Keratinocyte (primary cell): Measurements from ENCODE around the gene DHPS. TPM values are rescaled to one million over a fixed set of nuclear protein-coding genes. Genes with fewer than 3 reads are reported as not detected.

ENCODE experiments used
- DNase-seq: peaks from one replicate; pipeline ENCODE4 v3.0.0-alpha.2; 2011; ENCODE audit warnings: low read depth, missing footprints, low spot score
- FAIRE-seq: peaks from 2 replicates; lab custom pipeline; 2011; peaks lifted over from hg19 to GRCh38; lab: Jason Lieb, UNC
- H2AFZ ChIP-seq: 2 replicates; pipeline ENCODE4 v1.6.0; 2012; ENCODE audit warnings: low read length, control low read depth, inconsistent platforms; ENCODE audit not compliant: control insufficient read depth
- H3K27ac ChIP-seq: 2 replicates; pipeline ENCODE4 v1.5.1; 2011; ENCODE audit warnings: low read length; ENCODE audit not compliant: control insufficient read depth, insufficient read depth
- H3K27me3 ChIP-seq: 3 replicates; pipeline ENCODE4 v1.6.0; 2011; ENCODE audit warnings: low read length; ENCODE audit not compliant: control insufficient read depth, insufficient read depth; ENCODE audit errors: extremely low read depth
- H3K36me3 ChIP-seq, 2 experiments: 2 replicates in 1 of 2; 3 replicates in 1 of 2; pipeline ENCODE4 v1.5.1; 2011; ENCODE audit warnings: low read length in 2 of 2, mild to moderate bottlenecking in 1 of 2; ENCODE audit not compliant: control insufficient read depth in 2 of 2, insufficient read depth in 2 of 2; ENCODE audit errors: extremely low read depth in 1 of 2
- H3K4me1 ChIP-seq: 3 replicates; pipeline ENCODE4 v1.5.1; 2011; ENCODE audit warnings: low read length; ENCODE audit not compliant: control insufficient read depth, insufficient read depth; ENCODE audit errors: extremely low read depth
- H3K4me2 ChIP-seq: 3 replicates; pipeline ENCODE4 v1.6.0; 2011; ENCODE audit warnings: low read depth, low read length; ENCODE audit not compliant: control insufficient read depth, insufficient read depth; ENCODE audit errors: extremely low read depth
- H3K4me3 ChIP-seq, 3 experiments: fragments of 200-600 bp in 1 of 3; sonication (generic) in 1 of 3; 2 replicates in 2 of 3; 3 replicates in 1 of 3; pipeline ENCODE4 v1.5.1; 2011 to 2016; ENCODE audit warnings: low read length in 3 of 3, mild to moderate bottlenecking in 3 of 3, control low read depth in 2 of 3, inconsistent platforms in 1 of 3, low read depth in 1 of 3, mixed read lengths in 1 of 3, mixed run types in 1 of 3, moderate library complexity in 1 of 3; ENCODE audit not compliant: control insufficient read depth in 2 of 3, insufficient read depth in 2 of 3; ENCODE audit errors: extremely low read depth in 1 of 3
- H3K79me2 ChIP-seq: 2 replicates; pipeline ENCODE4 v1.6.0; 2012; ENCODE audit warnings: low read length; ENCODE audit not compliant: control insufficient read depth, insufficient read depth
- H3K9ac ChIP-seq: 3 replicates; pipeline ENCODE4 v1.6.0; 2011; ENCODE audit warnings: low read length; ENCODE audit not compliant: control insufficient read depth, insufficient read depth; ENCODE audit errors: extremely low read depth
- H3K9me1 ChIP-seq: 3 replicates; pipeline ENCODE4 v1.6.0; 2011; ENCODE audit warnings: low read length; ENCODE audit not compliant: control insufficient read depth, insufficient read depth; ENCODE audit errors: extremely low read depth
- H3K9me3 ChIP-seq: 2 replicates; pipeline ENCODE4 v1.5.1; 2012; ENCODE audit warnings: low read depth, low read length; ENCODE audit not compliant: control insufficient read depth
- H4K20me1 ChIP-seq: 3 replicates; pipeline ENCODE4 v1.6.0; 2011; ENCODE audit warnings: low read length; ENCODE audit not compliant: control insufficient read depth, insufficient read depth; ENCODE audit errors: extremely low read depth
- EZH2 ChIP-seq: IDR thresholded peaks from one replicate; pipeline ENCODE4 v1.6.1; 2012; ENCODE audit warnings: inconsistent platforms, mild to moderate bottlenecking, low read length, moderate library complexity
- dilution Hi-C: fragments of 300-500 bp; cut with MboI; formaldehyde crosslinking; loops from one replicate; pipeline ENCODE4 v1.7.0; 2020; ENCODE audit warnings: low sequenced_read_pairs; ENCODE audit not compliant: extremely low pct_ligation_motif_present
- polyA plus RNA-seq, 5 experiments: library from polyadenylated mRNA; depleted of rRNA in 3 of 5; stranded (reverse) in 3 of 5; stranded (forward) in 1 of 5; unstranded in 1 of 5; fragments of >200 nt; gene quantifications; 1 replicate in 1 of 5; 2 replicates in 3 of 5; 3 replicates in 1 of 5; pipeline versions ENCODE4 v1.2.1 to v1.2.3, GENCODE V29; 2011 to 2012; ENCODE audit warnings: missing spikeins in 2 of 5, low read depth in 1 of 5, low replicate concordance in 1 of 5
- TF ChIP-seq, protein P1 (sequence below), 3 experiments: IDR thresholded peaks in 1 of 3; conservative IDR thresholded peaks in 1 of 3; optimal IDR thresholded peaks in 1 of 3; 2 replicates in 2 of 3; 3 replicates in 1 of 3; pipeline versions ENCODE3 to v1.5.1; 2011; ENCODE audit warnings: low read length in 3 of 3, mild to moderate bottlenecking in 3 of 3, moderate library complexity in 2 of 3, control low read depth in 1 of 3, inconsistent platforms in 1 of 3; ENCODE audit not compliant: insufficient read depth in 2 of 3; ENCODE audit errors: extremely low read depth in 1 of 3

Gene DHPS
- polyA plus RNA-seq, 1 donor (not counting 4 experiments of a cell fraction or from before 2014, with no cell fraction given) = 36.5 TPM

DNA sequence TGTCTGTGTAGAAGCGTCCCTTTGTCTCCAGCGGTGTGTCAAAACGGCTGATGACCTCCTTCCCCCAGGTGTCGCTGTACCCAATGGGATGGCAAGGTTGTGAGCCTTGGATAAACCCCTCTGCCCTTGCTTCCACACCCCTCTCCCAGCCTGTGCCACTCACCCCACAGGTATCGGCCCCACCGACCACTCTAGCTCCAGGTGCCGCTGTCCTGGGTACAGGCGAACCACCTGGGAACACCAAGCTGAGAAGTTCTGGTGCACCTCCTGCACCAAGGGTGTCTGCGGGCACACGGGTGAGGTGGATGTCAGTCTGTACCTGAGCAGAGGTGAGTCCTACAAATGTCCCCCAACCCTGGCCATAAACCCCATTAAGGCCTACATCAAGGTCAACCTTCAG is 31.7 kb downstream of the DHPS start:
- no peaks in the 10 kb centered on the region for H3K79me2 ChIP-seq
- no peak for FAIRE-seq
- H3K36me3 ChIP-seq = peaks cover 0 to 7% of the 10 kb centered on the region in 2 experiments
- TF ChIP-seq, protein P1, sequence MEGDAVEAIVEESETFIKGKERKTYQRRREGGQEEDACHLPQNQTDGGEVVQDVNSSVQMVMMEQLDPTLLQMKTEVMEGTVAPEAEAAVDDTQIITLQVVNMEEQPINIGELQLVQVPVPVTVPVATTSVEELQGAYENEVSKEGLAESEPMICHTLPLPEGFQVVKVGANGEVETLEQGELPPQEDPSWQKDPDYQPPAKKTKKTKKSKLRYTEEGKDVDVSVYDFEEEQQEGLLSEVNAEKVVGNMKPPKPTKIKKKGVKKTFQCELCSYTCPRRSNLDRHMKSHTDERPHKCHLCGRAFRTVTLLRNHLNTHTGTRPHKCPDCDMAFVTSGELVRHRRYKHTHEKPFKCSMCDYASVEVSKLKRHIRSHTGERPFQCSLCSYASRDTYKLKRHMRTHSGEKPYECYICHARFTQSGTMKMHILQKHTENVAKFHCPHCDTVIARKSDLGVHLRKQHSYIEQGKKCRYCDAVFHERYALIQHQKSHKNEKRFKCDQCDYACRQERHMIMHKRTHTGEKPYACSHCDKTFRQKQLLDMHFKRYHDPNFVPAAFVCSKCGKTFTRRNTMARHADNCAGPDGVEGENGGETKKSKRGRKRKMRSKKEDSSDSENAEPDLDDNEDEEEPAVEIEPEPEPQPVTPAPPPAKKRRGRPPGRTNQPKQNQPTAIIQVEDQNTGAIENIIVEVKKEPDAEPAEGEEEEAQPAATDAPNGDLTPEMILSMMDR (optimal IDR thresholded peaks at IDR 0.05 in 1 of 3, IDR thresholded peaks at IDR 0.05 in 1 of 3, conservative IDR thresholded peaks at IDR 0.05 in 1 of 3; ENCODE audit: extremely low read depth in 1 of 3, insufficient read depth in 2 of 3, low read length in 3 of 3) = no peak
- TF ChIP-seq EZH2 = no peak
- dilution Hi-C loops = no loop called here
- no peak overlapping the region for H3K4me3 ChIP-seq
- no peaks in the 10 kb centered on the region for H3K4me1 ChIP-seq
- DNase-seq = no peak
- no peak overlapping the region for H3K27ac ChIP-seq
- H2AFZ ChIP-seq = no peak overlapping the region
- no peak overlapping the region for H3K4me2 ChIP-seq
- H3K9me1 ChIP-seq = no peaks in the 10 kb centered on the region
- H4K20me1 ChIP-seq = no peaks in the 10 kb centered on the region
- H3K9ac ChIP-seq = no peak overlapping the region
- H3K9me3 ChIP-seq = no peaks in the 10 kb centered on the region
- no peaks in the 10 kb centered on the region for H3K27me3 ChIP-seq

DNA sequence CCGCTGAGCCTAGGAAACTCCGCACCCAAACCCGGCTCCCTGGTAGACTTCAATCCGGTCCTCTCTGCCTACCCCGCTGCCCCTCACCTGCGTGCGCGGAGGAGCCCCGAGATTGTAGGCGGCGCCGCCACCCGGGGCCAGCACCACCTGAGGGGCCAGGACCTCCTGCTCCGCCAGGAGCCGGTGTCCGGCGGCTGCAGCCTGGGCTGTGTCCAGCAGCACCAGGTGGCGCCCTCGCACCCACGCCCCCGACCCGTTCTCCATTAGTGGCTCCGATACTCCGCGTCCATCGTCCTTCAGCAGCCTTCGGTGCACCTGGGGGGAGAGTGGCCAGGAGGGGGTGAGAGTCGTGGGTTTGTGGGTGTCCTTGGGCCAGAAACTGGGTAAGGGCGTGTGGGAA is 33.6 kb downstream of the DHPS start:
- no peak overlapping the region for H3K9ac ChIP-seq
- TF ChIP-seq, protein P1 (optimal IDR thresholded peaks at IDR 0.05 in 1 of 3, IDR thresholded peaks at IDR 0.05 in 1 of 3, conservative IDR thresholded peaks at IDR 0.05 in 1 of 3; ENCODE audit: extremely low read depth in 1 of 3, insufficient read depth in 2 of 3, low read length in 3 of 3) = peak in 1 of 3 experiments; percentile 46
- TF ChIP-seq EZH2 = no peak
- H3K36me3 ChIP-seq = peaks cover 0 to 6% of the 10 kb centered on the region in 2 experiments
- no peak overlapping the region for H3K27ac ChIP-seq
- no peak overlapping the region for H3K4me3 ChIP-seq
- DNase-seq (no peak), FAIRE-seq (no peak)
- H4K20me1 ChIP-seq = no peaks in the 10 kb centered on the region
- no peaks in the 10 kb centered on the region for H3K4me1 ChIP-seq
- H2AFZ ChIP-seq = no peak overlapping the region
- peak overlapping the region; percentile 27 for H3K4me2 ChIP-seq
- H3K27me3 ChIP-seq = no peaks in the 10 kb centered on the region
- H3K9me1 ChIP-seq = no peaks in the 10 kb centered on the region
- no peaks in the 10 kb centered on the region for H3K79me2 ChIP-seq
- H3K9me3 ChIP-seq = no peaks in the 10 kb centered on the region
- dilution Hi-C loops = no loop called here
